ENCODE measurements around the gene FAM110D. TPM values are rescaled to one million over a fixed set of nuclear protein-coding genes. Genes with fewer than 3 reads are reported as not detected.

The FAM110D gene
- total and polyA plus RNA-seq, 2 donors (not counting 3 experiments of a cell fraction or from before 2014, with no cell fraction given): 2.6 to 5.1 TPM

- TF ChIP-seq JUN (IDR thresholded peaks at IDR 0.05; ENCODE audit: borderline replicate concordance, insufficient read depth, insufficient read length, low read depth): no peak
- no peak for TF ChIP-seq POLR2AphosphoS5 (IDR thresholded peaks at IDR 0.05; ENCODE audit: insufficient read depth, low read depth, low read length)
- no peak for TF ChIP-seq MYC (IDR thresholded peaks at IDR 0.05; ENCODE audit: low read depth, low read length)
- no peak for TF ChIP-seq CTCF (IDR thresholded peaks at IDR 0.05; ENCODE audit: extremely low read depth in 1 of 2, insufficient read depth in 1 of 2, low read depth in 1 of 2, low read length in 2 of 2)
- no peak for TF ChIP-seq GATA2 (IDR thresholded peaks at IDR 0.05; ENCODE audit: insufficient read depth, insufficient read length, low read depth, low read length)
- TF ChIP-seq, protein P1, sequence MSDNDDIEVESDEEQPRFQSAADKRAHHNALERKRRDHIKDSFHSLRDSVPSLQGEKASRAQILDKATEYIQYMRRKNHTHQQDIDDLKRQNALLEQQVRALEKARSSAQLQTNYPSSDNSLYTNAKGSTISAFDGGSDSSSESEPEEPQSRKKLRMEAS (IDR thresholded peaks at IDR 0.05; ENCODE audit: insufficient read depth, insufficient read length): no peak
- TF ChIP-seq FOS (IDR thresholded peaks at IDR 0.05; ENCODE audit: borderline replicate concordance, insufficient read depth, low read length): no peak
- TF ChIP-seq EZH2 (IDR thresholded peaks at IDR 0.05; ENCODE audit: borderline replicate concordance, low read depth, low read length, severe bottlenecking): no peak
- TF ChIP-seq POLR2A (IDR thresholded peaks at IDR 0.05; ENCODE audit: low read depth, low read length): no peak
- Histone ChIP-seq H3K4me1 (ENCODE audit: control insufficient read depth, extremely low read depth, insufficient read depth, low read length) (peaks cover 52% of the 10 kb centered on the region), H3K4me3 (replicated peaks in 1 of 3; ENCODE audit: insufficient read depth in 1 of 3, low read depth in 1 of 3, low read length in 3 of 3) (peak overlapping the region in 2 of 3 experiments; percentile 31 to 45), H2AFZ (ENCODE audit: low read depth, low read length) (no peak overlapping the region), H3K4me2 (ENCODE audit: insufficient read depth, low read length) (peak overlapping the region; percentile 16), H4K20me1 (replicated peaks; ENCODE audit: control insufficient read depth, extremely low read depth, insufficient read depth, low read length) (no peaks in the 10 kb centered on the region), H3K9me3 (replicated peaks; ENCODE audit: control insufficient read depth, insufficient read depth, low read length) (no peaks in the 10 kb centered on the region), H3K27me3 (ENCODE audit: control insufficient read depth in 2 of 2, insufficient read depth in 2 of 2, low read length in 2 of 2) (no peaks in the 10 kb centered on the region), H3K27ac (ENCODE audit: insufficient read depth, low read depth, low read length) (no peak overlapping the region), H3K9me1 (replicated peaks; ENCODE audit: control insufficient read depth, extremely low read depth, insufficient read depth, low read length) (no peaks in the 10 kb centered on the region), H3K9ac (replicated peaks; ENCODE audit: extremely low read depth, insufficient read depth, low read length) (no peak overlapping the region), H3K79me2 (ENCODE audit: control insufficient read depth, insufficient read depth, low read length) (no peaks in the 10 kb centered on the region), H3K36me3 (ENCODE audit: control insufficient read depth in 2 of 2, extremely low read depth in 1 of 2, insufficient read depth in 2 of 2, low read length in 2 of 2) (peaks cover 0 to 4% of the 10 kb centered on the region in 2 experiments)
- no peak for DNase-seq (ENCODE audit: low read depth, low spot score)
- no peak for FAIRE-seq
- ChIA-PET CTCF (interaction anchor here (1.6 to 2.5 kb wide), 2 partner anchors 15 to 57 kb away, joined by 3 to 8 read pairs; no protein-coding TSS in a partner anchor), POLR2A (no interaction called here)
- dilution Hi-C loops (cut with MboI; ENCODE audit: extremely low pct_ligation_motif_present, low sequenced_read_pairs) (no loop called here), intact Hi-C loops (cut with micrococcal nuclease) (loop anchor here (2.0 to 10.0 kb wide), 2 partner anchors 55 to 255 kb away; partner anchors contain the start of gene STMN1)
- BruUV-seq (replicated peaks): no TSS peak
Observed at GRCh38 chr1:26159743-26160039, 812 bp downstream of the FAM110D start.

Data from endothelial cell of umbilical vein (primary cell).